ENCODE measurements around the gene RREB1.

GRCh38 chr6:7115543-7116231 lies 7.9 kb downstream of the RREB1 start:
- TF ChIP-seq FOXM1 (IDR thresholded peaks at IDR 0.05; ENCODE audit: borderline replicate concordance) = no peak
- no peak for TF ChIP-seq FOXK2 (IDR thresholded peaks at IDR 0.05)
